ENCODE results near the gene CES5A.
"Not testable (repeated sequence)": the region's sequence is repeated elsewhere in the genome, so short reads cannot be mapped to it uniquely, and the experiment has no call there.

DNA sequence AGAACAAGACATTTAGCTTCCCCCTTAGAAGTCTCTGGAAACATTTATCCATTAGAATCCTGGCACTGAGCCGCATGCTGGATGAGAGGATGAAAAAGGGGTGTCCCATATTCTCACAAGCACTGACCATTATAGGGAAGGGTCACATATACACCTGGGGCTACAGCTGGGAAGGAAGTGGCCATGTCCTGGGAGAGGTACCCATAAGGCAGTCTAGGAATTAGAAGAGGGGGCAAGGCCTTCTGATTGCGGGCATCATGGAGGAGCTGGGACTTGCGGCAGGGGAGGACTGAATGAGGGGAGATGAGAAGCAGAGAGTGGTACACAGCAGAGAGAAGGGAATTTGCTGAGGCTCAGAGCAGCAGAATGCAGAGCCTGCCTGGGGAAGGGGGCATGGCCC lies 45.9 kb downstream of the CES5A start:
- TF ChIP-seq, protein P1, sequence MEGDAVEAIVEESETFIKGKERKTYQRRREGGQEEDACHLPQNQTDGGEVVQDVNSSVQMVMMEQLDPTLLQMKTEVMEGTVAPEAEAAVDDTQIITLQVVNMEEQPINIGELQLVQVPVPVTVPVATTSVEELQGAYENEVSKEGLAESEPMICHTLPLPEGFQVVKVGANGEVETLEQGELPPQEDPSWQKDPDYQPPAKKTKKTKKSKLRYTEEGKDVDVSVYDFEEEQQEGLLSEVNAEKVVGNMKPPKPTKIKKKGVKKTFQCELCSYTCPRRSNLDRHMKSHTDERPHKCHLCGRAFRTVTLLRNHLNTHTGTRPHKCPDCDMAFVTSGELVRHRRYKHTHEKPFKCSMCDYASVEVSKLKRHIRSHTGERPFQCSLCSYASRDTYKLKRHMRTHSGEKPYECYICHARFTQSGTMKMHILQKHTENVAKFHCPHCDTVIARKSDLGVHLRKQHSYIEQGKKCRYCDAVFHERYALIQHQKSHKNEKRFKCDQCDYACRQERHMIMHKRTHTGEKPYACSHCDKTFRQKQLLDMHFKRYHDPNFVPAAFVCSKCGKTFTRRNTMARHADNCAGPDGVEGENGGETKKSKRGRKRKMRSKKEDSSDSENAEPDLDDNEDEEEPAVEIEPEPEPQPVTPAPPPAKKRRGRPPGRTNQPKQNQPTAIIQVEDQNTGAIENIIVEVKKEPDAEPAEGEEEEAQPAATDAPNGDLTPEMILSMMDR (IDR thresholded peaks at IDR 0.05): not testable (repeated sequence)
- not testable (repeated sequence) for TF ChIP-seq POLR2AphosphoS5, EP300, POLR2A (IDR thresholded peaks at IDR 0.05)
